Measurements from ENCODE around the gene OR10G2.
"Not testable (repeated sequence)": the region's sequence is repeated elsewhere in the genome, so short reads cannot be mapped to it uniquely, and the experiment has no call there.

OR10G2 gene, protein sequence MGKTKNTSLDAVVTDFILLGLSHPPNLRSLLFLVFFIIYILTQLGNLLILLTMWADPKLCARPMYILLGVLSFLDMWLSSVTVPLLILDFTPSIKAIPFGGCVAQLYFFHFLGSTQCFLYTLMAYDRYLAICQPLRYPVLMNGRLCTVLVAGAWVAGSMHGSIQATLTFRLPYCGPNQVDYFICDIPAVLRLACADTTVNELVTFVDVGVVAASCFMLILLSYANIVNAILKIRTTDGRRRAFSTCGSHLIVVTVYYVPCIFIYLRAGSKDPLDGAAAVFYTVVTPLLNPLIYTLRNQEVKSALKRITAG

DNA sequence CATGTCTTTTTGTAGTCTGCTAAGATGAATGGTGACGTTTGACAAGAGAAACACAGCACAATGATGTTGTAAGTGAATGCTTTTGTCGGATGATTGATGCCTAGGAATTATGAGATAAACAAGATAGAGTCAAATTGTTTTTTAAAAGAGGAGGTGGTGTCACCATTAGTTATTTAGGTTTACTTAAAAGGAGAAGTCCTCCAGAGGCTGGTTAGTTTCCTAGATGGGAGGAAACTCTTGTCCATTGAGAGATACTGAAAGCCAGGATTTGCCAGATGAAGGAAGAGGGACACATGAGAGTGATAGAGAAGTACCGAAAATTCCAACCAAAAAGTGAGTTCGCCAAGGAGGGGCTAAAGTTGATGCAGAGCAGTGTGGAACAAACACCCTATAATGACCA is at the start of gene OR10G2:
TSS of gene OR10G2 (minus strand) at position 101 of the 400 bp plus-strand sequence. CDS start at position 3, 98 bp downstream.
- no peak for DNase-seq (ENCODE audit: low read depth in 2 of 3, low spot score in 1 of 3)

DNA sequence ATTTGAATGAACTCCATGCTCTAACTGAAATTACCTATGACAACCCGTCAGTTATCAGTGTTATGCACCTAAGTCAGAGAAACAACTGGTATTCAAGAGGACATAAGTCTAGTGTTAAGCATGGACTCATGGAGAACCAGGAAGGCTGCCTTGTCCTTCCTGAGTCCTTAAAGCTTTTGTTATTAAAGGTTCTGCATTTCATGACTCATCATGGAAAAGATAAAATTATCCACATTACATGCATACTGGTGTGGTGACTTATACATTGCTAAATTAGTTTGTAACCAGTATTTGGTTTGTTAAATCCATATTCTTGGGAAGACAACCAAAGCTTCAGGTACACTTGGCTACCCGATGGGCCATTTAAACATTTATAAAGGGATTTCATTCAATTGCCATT is 45.3 kb upstream of the OR10G2 start:
- no peak for DNase-seq (ENCODE audit: low read depth in 2 of 3, low spot score in 1 of 3)

DNA sequence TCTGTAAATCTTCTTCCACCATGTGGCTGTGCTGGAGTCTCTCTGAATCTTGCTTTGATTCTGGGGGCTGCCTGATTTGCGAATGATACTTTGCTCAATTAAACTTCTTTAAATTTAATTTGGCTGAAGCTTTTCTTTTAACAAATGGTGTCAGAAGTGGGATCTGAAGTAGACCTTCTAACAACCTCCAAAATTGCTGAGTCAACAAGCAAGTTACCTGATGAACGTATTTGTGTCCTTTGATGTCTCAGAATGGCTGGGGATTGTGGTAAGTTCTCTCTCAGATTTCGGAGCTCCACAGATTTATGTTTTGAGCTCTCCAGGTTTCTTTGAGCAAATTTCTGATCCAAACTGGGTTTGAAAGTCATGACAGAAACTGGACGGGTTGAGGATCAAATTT is 40.8 kb upstream of the OR10G2 start:
- no peak for DNase-seq (ENCODE audit: low read depth in 2 of 3, low spot score in 1 of 3)

DNA sequence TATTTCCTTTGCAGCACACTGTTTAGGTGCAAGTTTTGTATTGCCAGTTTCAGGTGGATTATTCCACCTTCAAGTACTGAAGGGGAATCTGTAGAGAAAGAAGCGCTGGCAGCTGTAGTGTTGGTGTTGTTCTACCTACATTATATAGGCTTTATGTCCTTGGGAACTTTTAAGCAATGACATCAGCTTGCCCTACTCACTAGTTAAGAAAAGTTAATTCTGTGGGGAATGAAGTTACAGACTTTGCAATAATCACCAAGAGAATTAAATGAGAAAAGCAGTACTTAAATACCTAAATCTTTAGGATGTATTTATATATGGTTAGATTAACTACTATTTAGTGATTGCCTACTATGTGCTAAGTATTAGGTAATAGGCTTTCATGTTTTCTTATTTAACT is 39.0 kb upstream of the OR10G2 start, which contains the start of gene OR4E1:
TSS of gene OR4E1 (minus strand) at position 101 of the 400 bp plus-strand sequence. CDS start 2,883 bp downstream, outside the sequence.
- no peak for DNase-seq (ENCODE audit: low read depth in 2 of 3, low spot score in 1 of 3)

DNA sequence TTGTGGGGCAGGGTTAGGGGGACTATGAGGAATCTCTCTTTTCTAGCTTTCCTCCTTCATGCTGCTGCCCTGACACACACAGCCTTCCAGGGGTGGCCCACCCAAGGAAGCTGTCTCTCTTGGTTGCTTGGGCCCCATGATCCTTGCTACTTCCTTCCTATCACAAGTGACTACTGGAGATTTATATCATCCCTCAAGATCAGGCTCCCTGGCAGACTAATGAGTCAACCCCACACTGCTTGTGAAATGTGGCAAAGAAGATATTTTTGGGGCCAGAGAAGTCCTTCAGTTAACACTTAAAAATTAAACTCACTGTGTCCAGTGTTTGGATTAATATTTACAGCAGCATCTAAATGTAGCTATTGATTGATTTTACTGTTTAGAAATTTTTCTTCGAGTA is 37.4 kb upstream of the OR10G2 start:
- no peak for DNase-seq (ENCODE audit: low read depth in 2 of 3, low spot score in 1 of 3)

DNA sequence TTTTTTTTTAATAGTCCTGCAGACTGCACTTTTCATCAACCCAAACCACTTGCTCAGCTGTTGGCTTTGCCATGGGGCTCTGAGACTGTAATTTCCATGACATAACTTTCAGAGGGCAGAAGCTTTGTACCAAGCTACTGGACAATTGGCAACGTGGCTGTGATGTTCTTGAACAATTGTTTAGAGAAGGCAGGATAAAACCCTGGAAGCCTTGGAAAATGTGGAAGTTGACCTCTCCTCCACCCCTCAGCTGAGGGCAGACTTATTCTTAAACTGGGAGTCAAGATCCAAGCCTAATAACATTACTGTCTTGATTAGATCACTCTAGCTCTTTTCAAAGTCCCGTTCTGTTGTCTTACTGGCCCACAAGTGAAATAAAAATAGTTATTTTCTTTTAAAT is 36.6 kb upstream of the OR10G2 start:
- DNase-seq (ENCODE audit: low read depth in 2 of 3, low spot score in 1 of 3) = no peak

DNA sequence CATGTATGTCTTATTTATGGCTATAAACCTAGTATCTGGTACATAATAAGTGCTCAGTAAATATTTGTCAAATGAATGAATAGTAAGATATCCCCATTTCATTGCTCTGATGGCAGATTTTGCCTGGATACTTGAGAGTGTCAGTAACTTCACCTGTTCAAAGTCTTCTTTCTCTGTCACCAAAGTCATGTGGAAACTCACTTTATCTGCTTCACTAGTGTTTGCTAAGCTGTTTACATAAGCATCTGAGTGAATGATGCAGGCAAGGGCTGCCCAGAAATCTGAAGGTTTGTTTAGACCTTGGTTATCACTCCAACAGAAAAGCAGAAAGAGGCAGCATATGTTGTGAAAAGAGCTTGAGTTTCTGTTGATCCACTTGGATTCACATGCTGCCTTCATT is 34.5 kb upstream of the OR10G2 start:
- no peak for DNase-seq (ENCODE audit: low read depth in 2 of 3, low spot score in 1 of 3)

DNA sequence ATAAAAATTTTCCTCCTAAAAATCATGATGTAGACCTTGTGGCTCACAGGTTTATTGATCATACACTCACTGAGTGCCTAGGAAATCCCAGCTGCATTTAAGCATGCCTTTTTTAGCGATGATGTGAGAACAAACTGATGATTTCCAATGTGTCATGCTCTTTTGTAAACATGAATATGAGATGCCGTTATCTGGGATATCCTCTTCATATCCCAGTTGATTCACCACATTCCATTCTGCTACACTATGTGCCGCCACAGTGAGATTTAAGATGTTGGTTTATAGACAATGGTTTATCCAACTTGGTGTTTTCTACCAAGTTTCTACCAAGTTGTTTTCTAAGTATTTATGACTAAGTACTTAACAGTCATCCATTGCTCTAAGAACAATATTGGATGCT is 33.6 kb upstream of the OR10G2 start:
- DNase-seq (ENCODE audit: low read depth in 2 of 3, low spot score in 1 of 3) = no peak

DNA sequence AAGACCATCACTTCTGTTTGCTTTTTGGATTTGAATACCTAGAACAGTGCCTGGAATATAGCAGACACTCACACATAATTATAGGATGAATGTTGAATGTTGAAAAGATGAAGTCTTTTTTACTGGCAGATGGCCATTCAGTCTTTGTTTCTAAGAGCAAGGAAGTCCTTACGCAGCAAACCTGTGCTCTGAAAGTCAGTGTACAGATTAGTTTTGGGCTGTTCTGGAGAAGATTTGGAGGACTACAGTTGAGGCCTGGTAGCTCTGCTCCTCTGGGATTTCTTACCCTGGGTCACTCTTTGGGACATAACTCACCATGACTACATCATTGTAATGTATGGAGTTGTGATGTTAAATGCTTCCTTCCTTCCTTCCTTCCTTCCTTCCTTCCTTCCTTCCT is 22.2 kb upstream of the OR10G2 start:
- DNase-seq (ENCODE audit: low read depth in 2 of 3, low spot score in 1 of 3) = no peak

DNA sequence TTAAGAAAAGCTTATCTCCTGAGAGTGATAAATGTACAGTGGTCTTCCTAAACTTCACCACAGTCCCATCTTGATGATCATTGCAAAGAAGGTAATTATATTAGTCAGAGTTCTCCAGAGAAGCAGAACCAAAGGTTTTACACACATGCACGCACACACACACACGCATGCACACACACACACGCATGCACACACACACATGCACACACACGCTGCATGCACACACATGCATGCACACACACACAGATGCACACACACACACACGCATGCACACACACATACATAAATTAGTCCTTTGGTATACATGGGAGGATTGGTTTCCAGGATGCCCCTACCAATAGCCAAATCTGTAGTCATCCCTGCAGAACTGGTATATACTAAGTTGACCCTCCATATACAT is 19.5 kb upstream of the OR10G2 start:
- no peak for DNase-seq (ENCODE audit: low read depth in 2 of 3, low spot score in 1 of 3)

DNA sequence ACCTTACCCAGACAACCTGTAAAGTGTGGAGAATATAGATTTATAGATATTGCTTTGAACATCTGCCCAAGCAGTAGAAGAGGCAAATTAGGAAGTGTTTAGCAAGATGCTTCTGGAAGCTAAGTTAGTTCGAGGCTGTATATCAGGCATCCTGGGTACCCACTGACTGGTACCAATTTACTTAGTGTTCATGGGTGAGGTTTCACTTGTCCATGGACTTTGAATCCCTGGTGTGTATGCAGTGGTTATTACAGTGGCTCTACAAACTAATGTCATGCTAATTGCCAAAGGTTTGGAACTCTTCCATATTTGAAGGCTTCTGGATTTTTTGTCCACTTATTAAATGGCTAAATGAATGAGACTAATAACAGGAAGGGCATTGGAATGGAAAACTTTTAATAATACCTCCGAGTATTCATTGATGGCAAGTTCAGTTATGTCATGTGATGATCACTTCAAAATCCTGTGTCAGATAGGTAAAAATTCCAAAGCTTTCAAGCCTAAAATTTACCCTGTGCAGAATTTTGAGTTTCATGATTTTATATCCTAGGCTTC is 18.7 kb upstream of the OR10G2 start, which contains the start of gene OR4E2:
TSS of gene OR4E2 (plus strand) at position 505 of the 555 bp plus-strand sequence. CDS start 11,248 bp downstream, outside the sequence.
- no peak for DNase-seq (ENCODE audit: low read depth in 2 of 3, low spot score in 1 of 3)

DNA sequence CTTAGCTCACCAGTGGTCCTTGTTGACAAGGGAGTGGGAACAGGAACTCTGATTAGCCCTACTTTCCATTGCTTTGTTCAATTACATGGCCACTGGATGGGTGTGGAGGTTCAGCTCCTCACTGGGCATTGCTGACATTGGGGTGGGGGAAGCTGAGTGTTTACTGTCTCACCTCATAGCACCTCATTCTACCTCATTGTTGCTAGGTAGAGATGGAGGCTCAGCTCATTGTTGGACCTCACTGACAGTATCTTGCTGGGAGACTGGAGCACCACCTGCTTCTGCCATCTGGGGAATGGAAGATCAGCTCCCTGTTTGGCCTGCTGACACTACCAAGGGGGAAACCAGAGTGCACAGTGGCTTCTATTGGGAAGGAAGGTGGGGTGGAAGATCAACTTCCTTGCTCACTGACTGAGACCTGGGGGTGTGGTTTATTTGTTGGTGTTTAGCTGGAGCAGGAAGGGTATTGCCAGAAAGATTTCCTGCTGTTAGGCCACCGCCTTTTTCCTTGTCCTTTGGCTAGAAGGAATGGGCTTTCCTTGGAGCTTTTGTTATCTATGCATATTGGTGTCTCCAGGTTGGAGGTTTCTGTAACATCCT is 17.6 kb upstream of the OR10G2 start:
- DNase-seq (ENCODE audit: low read depth in 2 of 3, low spot score in 1 of 3) = no peak

DNA sequence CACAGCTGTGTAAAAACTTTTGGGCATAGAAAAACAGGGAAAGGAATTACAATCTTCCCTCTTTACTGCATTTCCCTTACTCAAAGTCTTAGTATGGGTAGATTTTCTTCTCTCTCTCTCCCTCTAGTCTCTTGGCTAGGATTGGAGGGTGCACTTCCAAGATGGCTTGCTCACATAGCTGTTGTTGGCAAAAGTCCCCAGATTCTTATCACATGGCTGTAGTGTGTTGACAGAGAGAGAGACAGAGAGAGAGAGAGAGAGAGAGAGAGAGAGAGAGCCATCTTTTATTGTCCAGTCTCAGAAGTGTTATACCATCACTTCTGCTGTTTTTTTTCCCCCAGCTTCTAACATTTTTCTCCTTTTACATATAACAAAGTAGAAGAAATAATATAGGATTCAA is 12.6 kb upstream of the OR10G2 start:
- DNase-seq (ENCODE audit: low read depth in 2 of 3, low spot score in 1 of 3) = no peak

DNA sequence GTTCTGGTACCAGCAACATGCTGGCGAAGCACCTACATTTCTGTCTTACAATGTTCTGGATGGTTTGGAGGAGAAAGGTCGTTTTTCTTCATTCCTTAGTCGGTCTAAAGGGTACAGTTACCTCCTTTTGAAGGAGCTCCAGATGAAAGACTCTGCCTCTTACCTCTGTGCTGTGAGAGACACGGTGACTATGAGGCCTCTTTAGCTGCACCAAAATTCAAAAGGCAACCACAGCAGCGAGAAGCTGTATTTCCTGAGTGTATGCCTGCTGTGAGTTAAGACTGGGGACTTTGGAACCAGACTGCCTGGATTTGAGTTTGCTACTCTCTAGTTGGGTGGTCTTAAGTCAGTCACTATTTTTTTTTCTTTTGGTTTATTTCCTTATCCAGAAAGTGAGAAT is 8.7 kb upstream of the OR10G2 start:
- no peak for DNase-seq (ENCODE audit: low read depth in 2 of 3, low spot score in 1 of 3)

DNA sequence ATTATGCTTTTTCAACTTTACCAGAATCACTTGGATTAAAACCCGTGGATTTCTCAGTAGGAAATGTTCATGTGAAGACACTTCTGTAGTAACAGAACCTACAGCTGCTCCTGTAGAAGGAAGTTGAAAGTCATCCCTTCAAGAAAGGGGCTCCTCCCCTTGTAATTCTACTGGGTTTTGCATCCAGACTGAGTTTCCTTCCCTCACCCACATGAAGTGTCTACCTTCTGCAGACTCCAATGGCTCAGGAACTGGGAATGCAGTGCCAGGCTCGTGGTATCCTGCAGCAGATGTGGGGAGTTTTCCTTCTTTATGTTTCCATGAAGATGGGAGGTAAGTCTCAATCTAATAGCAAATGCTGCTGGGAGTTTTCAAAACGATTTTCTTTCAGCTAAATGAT is 7.9 kb upstream of the OR10G2 start:
- no peak for DNase-seq (ENCODE audit: low read depth in 2 of 3, low spot score in 1 of 3)

DNA sequence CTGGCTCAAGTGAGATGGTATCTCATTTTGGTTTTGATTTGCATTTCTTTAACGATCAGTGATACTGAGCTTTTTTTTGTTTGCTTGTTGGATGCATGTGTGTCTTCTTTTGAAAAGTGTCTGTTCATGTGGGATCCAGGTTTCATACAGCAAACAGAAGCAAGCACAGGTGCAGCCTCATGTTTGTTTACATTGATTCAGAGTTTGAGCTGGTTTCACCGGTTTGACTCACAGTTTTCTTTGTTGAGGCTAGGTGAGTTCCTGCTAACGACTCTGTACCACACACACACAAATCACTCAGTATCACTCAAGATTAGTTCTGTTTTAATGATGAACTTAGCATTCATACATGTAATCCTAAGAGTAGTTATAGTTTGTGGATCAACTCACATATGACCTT is 3.7 kb downstream of the OR10G2 start:
- DNase-seq (ENCODE audit: low read depth in 2 of 3, low spot score in 1 of 3) = no peak

DNA sequence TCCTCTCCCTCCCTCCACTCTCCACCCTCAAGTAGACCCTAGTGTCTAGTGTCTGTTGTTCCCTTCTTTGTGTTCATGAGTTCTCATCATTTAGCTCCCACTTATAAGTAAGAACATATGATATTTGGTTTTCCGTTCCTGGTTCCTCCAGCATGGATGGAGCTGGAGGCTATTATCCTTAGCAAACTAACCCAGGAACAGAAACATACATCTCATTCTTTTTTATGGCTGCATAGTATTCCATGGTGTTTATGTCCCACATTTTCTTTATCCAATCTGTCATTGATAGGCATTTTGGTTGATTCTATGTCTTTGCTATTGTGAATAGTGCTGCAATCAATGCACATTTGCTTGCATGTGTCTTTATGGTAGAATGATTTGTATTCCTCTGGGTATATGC is 4.2 kb downstream of the OR10G2 start:
- DNase-seq (ENCODE audit: low read depth in 2 of 3, low spot score in 1 of 3) = not testable (repeated sequence)

DNA sequence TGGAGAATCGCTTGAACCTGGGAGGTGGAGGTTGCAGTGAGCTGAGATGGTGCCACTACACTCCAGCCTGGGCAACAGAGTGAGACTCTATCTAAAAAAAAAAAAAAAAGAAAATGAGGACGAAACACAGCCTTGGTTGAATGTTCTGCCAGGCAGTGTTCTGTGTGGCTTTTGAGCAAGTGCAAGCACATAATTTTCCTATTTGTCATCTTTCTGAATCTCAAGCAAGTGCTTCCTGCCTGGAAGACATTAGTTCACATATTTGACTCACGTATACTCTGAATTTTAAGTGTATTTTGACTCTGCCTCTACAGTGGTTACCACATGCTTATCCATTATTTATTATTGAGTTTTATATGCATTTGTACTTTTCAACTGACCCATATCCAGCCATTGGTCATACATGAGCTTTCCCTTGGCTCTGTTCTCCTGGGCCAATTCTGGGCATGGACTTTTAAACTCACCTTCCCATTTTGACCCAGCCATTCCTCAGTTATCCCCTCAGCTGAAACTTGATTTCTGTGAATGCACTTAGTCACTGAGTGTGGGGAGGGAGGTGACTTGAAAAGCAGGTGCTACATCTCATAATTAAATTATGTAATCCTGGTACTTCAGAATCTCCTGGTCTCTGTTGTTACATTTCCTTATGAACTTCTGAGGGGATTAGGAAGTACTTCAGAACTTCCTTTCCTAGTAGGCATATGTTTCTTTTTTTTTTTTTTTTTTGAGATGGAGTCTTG is 8.1 kb downstream of the OR10G2 start:
- no peak for DNase-seq (ENCODE audit: low read depth in 2 of 3, low spot score in 1 of 3)

DNA sequence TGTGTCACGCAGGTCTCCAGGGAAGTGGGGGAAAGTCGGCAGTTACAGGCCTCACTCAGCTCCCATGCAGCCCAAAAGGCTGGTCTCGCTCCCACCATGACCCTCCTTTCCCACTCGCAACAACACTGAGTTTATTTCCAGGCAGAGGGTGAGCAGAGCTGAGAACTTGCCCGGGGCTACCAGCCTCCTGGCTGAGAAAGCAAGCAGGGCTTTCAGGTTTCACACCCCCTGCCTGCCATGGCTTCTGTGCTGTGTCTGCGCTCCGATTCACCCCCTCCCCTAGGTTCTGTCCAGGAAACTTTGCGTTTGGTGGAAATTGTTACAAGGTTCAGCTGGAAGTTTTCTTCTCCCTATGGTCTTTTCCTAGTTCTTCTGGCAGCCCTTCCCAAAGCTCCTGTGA is 17.1 kb downstream of the OR10G2 start:
- DNase-seq (ENCODE audit: low read depth in 2 of 3, low spot score in 1 of 3) = no peak

DNA sequence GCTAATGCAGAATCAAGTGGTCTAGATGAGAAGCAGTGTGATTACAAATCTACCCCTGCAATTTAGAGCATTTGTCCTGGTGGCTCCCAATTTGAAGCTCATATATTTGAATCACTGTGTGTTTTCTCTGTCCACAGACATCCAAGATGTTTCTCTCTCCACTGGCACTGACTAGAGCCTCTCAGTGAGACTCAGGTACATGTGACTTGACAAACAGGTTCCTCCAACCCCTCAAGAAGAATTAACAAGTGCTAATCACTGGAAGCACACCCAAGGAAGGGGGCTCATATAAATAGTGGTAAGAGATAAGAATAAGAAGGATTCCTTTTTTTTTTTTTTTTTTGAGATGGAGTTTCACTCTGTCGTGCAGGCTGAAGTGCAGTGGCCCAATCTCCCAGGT is 20.5 kb downstream of the OR10G2 start:
- DNase-seq (ENCODE audit: low read depth in 2 of 3, low spot score in 1 of 3) = no peak

DNA sequence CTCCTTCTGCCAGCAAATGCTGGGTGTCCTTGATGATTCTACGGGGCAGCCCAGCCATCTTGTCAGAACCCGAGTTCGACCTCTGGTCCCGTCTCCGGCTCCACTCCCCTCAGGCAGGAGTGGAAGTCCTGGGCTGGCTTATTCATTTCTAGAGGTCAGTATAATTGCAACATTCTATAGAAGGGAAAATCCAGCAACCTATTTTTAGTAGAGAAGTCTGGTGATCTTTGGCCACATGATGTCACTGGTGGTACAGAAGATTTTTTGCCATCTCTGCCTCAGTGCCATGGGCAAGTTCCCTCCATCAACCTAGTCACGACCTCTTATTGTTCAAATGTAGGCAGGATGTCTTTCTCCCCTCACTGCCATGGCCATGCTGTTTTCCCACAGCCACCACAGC is 22.4 kb downstream of the OR10G2 start:
- DNase-seq (ENCODE audit: low read depth in 2 of 3, low spot score in 1 of 3) = no peak

DNA sequence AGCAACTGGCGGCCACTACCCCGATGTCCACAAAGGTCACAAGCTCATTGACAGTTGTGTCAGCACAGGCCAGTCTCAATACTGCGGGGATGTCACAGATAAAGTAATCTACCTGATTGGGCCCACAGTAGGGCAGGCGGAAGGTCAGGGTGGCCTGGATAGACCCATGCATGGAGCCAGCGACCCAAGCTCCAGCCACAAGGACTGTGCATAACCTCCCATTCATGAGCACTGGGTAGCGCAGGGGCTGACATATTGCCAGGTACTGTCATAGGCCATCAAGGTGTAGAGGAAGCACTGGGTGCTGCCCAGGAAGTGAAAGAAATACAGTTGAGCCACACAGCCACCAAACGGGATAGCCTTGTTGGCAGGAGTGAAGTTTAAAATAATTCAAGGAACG is 32.6 kb downstream of the OR10G2 start:
- not testable (repeated sequence) for DNase-seq (ENCODE audit: low read depth in 2 of 3, low spot score in 1 of 3)
